GM04504 (cell line): ENCODE measurements around the gene DSC2.
"Not testable (repeated sequence)": the region's sequence is repeated elsewhere in the genome, so short reads cannot be mapped to it uniquely, and the experiment has no call there.

Source experiments
- DNase-seq: peaks from one replicate; pipeline ENCODE4 v3.0.0-alpha.2; 2012; ENCODE audit warnings: low read depth

The DSC2 gene

DNA sequence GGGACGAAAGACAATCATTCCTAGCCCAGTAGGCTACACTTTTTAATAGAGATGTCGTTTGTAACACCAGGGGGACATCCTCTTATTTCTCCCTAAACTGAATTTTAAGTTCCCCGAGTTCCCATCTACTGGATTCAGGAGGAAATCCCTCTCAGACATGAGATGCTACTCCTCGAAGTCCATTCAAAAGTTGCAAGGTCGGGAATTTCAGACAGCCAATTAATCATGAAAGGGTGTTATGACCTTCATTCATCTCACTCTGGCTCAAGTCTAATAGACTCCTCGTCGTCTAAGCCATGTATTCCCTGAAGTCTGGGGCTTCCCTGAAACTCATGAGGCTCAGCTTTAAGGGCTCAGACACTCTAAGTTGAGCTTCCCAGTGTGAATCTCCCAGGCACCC lies 58.5 kb downstream of the DSC2 start:
- DNase-seq = no peak

DNA sequence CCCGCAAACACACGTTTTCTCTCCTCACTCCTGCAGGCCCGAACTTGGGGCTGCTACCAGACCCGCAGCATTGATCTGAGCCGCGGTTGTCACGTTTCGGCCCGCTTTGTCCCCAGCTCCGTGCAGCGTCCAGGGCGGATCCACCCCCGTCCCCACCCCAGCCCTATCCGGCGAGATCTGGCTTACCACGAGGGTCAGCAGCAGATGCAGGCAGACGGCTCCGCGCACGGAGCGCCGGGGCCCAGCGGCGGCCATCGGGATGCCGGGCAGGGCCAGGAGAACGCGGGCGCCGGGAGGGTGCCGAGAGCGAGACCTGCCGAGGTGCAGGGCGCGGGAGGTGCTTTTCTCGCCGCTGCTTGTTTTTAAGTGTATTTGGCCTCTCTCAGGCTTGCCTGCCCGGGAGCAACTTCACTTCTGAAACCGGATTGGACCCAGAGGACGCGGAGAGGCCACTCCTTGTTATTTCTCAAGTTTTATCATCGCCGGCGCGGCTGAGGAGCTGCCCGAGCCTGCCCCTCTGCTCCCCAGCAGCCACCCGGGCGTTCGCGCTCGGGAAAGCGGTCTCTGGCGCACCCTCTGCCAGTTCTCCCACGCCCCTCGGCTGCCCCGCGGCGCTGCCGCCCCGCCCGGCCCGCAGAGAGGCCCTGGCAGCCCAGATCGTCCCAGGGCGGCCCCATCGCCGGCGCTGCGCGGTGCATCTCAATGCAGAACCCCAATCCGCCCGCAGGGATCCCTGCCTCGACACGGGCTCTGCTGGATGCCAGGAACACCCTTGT lies 59.6 kb downstream of the DSC2 start, which contains the start of gene DSC3:
Gene DSC3 (minus strand): TSS at position 337 of the 776 bp plus-strand sequence. CDS start 82 bp downstream, at position 255.
- no peak for DNase-seq

DNA sequence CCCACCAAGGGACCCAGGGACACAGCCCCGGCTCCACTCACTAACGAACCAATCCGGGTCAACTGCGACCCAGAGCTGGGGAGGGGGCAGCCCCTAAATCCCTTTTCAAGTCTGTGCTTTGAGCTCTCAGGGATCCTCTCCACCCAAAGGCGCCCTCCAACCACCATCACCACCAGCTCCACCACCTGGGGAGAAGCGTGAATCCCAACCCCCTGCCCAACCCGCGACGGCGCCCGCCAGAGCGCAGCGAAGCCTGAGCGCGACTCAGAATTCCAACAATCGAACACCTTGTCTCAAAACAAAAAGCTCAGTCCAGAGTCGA lies 60.2 kb downstream of the DSC2 start:
- no peak for DNase-seq

DNA sequence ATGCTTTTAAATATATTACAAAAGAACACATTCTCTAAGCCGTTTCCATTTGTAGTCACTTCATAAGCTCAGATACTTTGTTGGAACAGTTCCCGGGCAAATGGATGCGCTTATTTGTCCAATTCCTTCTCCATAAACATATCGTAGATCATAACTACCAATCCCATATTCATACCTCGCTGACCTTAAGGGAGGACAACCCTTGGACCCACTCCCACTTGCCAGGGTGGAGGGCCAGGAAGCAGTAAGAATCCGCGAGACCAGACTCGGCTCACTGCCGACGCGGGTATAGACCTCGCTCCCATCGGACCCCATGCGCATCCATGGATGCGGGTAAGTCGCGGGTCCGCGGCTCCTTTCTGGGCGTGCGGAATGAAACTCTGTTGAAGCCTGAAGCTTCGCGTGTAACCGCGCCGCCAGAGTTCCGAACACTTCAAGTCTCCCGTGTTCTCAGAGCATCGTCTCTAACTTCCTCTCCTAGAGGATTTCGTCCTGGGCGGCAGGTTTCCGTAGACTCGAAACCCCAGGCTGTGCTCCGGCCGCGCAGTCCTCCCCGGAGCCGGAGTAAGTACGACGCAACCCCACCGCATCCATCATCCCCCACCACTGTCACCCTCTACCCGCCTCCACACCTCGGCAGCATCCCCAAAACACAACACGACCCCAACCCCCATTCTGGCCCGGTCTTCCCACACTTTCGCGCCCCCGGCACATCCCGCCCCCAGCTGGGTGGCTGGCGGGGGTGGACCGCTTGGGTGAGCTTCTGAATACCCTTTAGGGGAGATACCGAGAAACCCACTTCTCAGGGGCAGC lies 60.7 kb downstream of the DSC2 start:
- no peak for DNase-seq

DNA sequence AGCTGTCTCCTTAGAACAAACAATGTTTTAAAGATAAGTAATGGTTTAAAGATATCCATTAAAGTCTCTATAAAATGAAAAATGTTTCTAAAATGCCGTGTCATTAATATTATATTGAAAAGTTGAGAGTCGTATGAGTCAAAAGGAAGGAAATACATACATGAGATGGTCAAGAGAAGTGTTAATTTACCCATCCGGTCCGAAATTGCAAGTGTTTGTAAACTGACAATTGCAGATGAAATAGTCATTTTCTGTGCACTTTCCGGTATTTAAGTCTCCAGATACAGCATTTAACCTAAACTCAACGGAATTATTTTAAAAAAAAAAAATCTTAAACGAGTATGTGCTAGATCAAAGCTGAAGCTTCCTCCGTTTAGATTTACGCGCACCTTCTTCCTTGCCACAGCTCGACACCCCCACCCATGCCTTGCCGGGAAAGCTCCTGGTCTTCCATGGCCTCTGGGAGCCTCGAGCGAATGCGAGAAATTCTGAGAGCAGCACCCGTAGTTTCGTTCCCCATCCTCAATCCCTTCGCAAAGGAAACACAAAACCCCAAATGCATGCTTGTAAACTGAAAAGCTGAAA lies 61.4 kb downstream of the DSC2 start:
- no peak for DNase-seq

DNA sequence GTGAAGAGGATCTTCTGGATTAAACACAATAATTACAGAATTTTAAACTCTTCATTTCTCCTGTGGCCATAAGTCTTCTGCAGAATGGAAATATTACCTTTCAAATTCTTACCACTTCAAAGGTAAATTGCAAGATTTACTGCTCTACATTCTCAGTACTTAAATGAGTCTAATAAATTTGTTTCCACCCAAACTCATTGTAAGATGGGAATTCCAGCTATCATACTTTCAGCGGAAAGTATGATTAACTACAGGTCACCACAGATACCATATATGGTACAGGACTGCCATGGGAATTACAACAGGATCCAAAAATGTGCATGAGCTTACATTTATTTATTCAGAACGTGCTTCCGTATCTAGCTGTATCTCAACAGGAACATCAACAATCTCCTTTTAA lies 62.8 kb downstream of the DSC2 start:
- no peak for DNase-seq

DNA sequence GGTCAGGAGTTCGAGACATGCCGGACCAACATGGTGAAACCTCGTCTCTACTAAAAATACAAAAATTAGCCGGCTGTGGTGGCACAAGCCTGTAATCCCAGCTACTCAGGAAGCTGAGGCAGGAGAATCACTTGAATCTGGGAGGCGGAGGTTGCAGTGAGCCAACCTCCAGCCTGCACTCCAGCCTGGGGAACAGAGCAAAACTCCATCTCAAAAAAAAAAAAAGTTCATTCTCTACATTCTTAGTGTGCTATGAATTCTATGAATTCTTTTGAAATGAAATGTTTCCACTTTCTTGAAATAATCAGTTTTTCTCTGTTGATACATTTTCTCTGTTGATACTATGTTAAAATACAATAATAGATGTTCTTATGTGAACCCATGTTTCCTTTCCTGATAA lies 64.5 kb downstream of the DSC2 start:
- DNase-seq = not testable (repeated sequence)

DNA sequence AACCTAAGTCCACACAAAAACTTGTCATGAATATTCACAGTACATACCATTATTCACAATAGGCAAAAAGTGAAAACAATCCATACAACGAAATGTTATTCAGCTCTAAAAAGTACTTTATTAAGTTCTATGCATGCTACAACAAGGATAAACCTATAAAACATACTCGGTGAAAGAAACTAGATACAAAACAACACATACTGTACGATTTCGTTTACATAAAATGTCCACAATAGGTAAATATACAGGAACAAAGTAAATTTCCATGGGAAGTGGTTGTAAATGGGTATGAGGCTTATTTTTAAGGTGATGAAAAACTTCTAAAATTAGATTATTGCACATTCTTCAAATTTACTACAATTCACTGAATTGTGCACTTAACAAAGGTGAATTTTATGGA lies 67.7 kb downstream of the DSC2 start:
- DNase-seq = no peak

DNA sequence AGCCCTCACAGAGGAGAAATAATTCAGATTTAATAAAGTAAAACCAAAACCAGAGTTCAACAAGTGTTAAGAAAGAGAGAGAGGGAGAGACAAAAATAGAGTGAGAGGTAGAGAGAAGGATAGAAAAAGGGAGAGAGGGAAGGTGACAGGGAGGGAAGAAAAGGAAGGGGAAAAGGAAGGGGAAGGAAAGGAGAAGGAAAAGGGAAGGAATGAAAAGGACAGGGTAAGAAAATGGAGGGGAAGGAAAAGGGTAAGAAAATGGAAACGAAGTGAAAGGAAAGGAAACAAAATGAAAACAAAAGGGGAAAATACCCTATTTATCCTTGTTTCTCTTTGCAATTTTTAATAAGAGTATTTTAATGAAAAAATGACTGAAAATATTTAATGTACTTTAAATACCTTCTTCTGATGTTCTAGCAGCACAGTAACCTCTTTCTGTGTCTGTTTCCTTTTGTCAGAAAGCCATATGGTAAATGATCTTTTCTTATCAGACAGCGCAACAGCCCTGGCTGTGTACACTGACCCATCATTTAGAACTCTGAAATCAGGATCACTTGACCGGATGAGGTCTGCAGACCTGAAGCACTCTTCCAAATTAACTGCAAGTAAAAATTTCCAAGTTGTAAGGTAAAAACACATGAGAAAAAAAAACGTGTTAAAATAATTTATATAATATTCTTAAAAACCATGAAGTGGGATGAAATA lies 71.5 kb downstream of the DSC2 start:
- DNase-seq = no peak

DNA sequence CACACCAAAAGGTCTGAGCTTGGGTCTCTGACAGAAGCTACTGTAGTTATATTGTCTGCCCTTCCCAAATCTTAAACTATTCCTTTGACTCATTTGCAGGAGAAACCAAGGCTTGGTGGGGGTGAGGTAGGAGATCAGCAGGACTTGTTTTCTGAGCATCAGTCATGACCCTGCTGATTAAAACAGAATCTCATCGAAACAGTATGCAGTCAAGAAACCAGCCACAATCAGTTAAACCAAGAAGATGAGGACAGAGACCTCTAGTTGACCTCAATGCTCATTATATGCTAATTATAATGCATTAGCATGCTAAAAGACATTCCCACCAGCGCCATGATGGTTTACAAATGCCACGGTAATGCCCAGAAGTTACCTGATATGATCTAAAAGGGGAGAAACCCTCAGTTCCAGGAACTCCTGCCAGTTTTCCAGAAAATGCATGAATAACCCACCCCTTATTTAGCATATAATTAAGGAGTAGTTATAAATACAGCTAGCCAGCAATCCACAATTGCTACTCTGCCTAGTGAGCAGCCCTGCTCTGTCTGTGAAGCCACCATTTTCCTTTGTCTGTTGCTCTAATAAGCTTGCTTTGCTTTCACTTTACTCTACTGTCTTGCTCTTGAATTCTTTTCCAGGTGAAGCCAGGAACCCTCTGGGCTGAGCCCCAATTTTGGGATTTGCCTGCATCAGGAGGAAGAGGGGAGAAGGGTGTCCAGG lies 86.3 kb downstream of the DSC2 start:
- no peak for DNase-seq

DNA sequence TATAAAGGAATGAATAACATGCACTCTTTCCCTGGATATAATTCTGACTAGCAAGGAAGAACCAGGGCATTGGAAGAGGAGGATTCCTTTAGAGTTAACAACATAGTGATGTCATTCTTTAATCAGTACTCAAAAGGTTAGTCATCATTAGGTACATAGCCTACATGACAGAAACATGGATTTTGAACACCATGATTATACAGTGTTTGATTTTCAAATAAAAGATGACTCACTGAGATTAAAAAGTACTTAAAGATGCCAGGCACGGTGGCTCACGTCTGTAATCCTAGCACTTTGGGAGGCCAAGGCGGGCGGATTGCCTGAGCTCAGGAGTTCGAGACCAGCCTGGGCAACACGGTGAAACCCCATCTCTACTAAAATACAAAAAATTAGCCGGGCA lies 90.8 kb downstream of the DSC2 start:
- DNase-seq = not testable (repeated sequence)

DNA sequence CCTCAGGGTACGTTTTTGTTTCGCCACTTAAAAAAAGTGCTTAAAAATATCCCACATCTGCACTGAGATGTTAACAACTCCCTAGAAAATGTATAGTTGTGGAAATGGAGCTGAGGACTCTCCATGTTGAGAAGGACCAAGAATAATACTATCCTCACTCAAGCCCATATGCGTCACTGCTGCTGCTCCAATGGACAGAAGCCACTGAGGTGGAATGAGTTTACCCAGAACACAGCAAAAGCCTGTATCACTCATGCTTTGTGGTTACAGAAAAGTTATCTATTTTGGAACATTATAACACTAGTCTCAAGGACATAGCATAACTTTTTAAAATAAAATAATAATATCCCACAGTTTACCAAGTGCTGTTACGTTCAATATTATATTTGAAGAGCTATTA lies 91.6 kb downstream of the DSC2 start:
- no peak for DNase-seq
